ENCODE measurements around the gene NCKAP1. TPM values are rescaled to one million over a fixed set of nuclear protein-coding genes. Genes with fewer than 3 reads are reported as not detected.

The NCKAP1 gene
- total and polyA plus RNA-seq, 10 donors: 8.9 to 62.5 (median 49.3) TPM

DNA sequence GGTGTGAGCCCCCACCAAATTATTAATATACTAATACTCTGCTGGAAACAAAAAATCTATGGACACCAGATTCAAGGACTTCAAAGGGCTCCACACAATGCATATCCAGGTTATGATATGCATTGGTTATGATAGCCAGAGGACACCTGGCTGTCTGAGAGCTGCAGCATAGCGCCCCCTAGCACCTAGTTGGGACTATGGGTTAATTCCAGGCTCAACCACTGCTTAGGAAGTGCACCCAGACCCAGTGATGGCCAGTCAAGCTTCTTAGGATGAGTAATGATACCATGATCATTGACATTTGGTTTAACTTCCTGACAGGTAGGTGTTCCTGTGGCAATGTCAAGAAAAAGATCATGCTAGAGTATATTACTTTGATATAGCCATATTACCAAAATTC, 168.0 kb downstream of the NCKAP1 start:
- H3K4me3 ChIP-seq: no peak overlapping the region
- intact Hi-C loops (cut with DNase I; ENCODE audit: low total_unique reads): no loop called here
- DNase-seq: no peak
- H3K27ac ChIP-seq: no peak overlapping the region
- 7 to 26% (median 20%) methylated on average over 1 of the region's 1 CpG for WGBS, 5 donors
- H3K4me1 ChIP-seq: peaks cover 5 to 26% (median 22%) of the 10 kb centered on the region in 6 donors
- peaks cover 0 to 7% (median 0%) of the 10 kb centered on the region in 8 donors for H3K9me3 ChIP-seq
- H3K36me3 ChIP-seq: no peaks in the 10 kb centered on the region
- TF ChIP-seq POLR2A (IDR thresholded peaks at IDR 0.05) (no peak), POLR2AphosphoS5 (IDR thresholded peaks at IDR 0.05) (no peak)
- TF ChIP-seq, protein P1, sequence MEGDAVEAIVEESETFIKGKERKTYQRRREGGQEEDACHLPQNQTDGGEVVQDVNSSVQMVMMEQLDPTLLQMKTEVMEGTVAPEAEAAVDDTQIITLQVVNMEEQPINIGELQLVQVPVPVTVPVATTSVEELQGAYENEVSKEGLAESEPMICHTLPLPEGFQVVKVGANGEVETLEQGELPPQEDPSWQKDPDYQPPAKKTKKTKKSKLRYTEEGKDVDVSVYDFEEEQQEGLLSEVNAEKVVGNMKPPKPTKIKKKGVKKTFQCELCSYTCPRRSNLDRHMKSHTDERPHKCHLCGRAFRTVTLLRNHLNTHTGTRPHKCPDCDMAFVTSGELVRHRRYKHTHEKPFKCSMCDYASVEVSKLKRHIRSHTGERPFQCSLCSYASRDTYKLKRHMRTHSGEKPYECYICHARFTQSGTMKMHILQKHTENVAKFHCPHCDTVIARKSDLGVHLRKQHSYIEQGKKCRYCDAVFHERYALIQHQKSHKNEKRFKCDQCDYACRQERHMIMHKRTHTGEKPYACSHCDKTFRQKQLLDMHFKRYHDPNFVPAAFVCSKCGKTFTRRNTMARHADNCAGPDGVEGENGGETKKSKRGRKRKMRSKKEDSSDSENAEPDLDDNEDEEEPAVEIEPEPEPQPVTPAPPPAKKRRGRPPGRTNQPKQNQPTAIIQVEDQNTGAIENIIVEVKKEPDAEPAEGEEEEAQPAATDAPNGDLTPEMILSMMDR (IDR thresholded peaks at IDR 0.05 in 8 of 11, conservative IDR thresholded peaks at IDR 0.05 in 3 of 11): no peak
- H3K27me3 ChIP-seq (replicated peaks in 1 of 7): peaks cover 0 to 54% (median 19%) of the 10 kb centered on the region in 7 donors

DNA sequence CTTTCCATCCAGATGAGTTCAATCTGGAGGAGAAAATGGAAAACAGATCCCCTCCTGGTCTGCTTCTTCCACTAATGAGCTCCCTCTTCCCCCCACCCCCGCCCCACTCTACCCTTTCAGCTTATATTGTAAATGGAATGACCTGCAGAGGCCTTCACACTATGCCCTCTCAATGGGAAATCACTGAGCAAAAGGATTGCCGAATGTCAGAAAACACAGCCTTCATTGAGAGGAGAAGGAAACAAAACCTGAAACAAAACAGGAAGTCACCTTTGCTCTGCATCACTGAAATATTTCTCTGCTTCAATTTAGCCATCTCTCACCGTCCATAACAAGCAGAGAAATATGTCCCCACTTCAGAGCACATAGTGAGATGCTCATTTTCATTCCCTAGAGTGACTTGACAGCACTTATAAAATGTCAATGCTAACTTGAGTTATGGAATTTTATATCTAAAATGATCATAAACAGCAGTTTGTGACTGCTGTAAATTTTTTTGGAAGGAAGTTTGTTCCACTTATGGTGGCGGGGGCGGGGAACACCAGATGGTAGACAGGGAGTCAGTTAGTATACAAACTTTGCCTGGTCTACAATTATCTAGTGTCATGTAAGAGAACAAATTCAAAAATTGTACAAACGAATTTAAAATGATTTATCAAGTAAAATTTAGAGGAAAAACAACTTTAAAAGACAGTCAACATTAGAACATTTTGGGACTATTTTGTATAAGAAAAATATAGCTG, 170.0 kb downstream of the NCKAP1 start:
- DNase-seq: no peak
- peaks cover 5 to 26% (median 22%) of the 10 kb centered on the region in 6 donors for H3K4me1 ChIP-seq
- TF ChIP-seq, protein P1 (IDR thresholded peaks at IDR 0.05 in 8 of 11, conservative IDR thresholded peaks at IDR 0.05 in 3 of 11): no peak
- TF ChIP-seq POLR2AphosphoS5 (IDR thresholded peaks at IDR 0.05): no peak
- no peak for TF ChIP-seq POLR2A (IDR thresholded peaks at IDR 0.05)
- no peaks in the 10 kb centered on the region for H3K9me3 ChIP-seq
- H3K27me3 ChIP-seq (replicated peaks in 1 of 7): peaks cover 0 to 72% (median 22%) of the 10 kb centered on the region in 7 donors
- no peaks in the 10 kb centered on the region for H3K36me3 ChIP-seq
- intact Hi-C loops (cut with DNase I; ENCODE audit: low total_unique reads): no loop called here
- 54 to 65% (median 58%) methylated on average over 6 of the region's 6 CpGs for WGBS, 5 donors
- H3K27ac ChIP-seq: peak overlapping the region in 6 of 8 donors; percentile 15 to 80 (median 76)
- H3K4me3 ChIP-seq: no peak overlapping the region

DNA sequence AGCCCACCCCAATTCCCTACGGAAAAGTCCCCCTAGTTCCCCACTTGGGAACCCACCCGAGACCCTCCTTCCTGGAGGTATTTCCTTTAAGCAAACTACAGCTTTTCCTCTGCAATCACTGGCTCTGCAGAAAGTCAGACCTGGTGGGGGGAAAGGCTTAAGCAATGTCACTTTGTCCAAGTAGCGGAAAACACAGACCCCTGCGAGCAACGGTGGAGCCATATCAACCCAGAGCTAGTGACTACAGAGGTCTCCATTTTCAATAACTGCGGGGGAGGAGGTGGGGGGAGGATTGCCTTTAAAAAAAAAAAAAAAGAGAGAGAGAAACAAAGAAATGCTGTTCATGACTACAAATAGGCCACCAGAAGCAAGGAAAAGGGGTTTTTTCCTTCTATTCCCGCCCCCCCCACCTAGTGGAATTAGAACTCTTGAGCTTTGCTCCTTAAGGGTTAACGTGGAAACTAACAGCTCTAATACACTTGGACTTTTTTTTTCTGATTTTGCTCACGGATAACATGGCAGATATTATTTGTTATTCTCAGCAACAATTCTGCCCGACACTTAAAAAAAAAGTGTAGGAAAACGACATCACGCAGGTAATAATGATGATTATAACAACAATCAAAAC, 170.7 kb downstream of the NCKAP1 start:
- WGBS, 5 donors: 38 to 46% (median 43%) methylated on average over 12 of the region's 12 CpGs
- intact Hi-C loops (cut with DNase I; ENCODE audit: low total_unique reads): no loop called here
- H3K27ac ChIP-seq: peak overlapping the region in 7 of 8 donors; percentile 67 to 80 (median 76)
- DNase-seq: no peak
- H3K9me3 ChIP-seq: no peaks in the 10 kb centered on the region
- H3K4me3 ChIP-seq: peak overlapping the region in 4 of 8 donors; percentile 36 to 68 (median 46)
- no peaks in the 10 kb centered on the region for H3K36me3 ChIP-seq
- H3K4me1 ChIP-seq: peaks cover 5 to 26% (median 22%) of the 10 kb centered on the region in 6 donors
- H3K27me3 ChIP-seq (replicated peaks in 1 of 7): peaks cover 0 to 72% (median 22%) of the 10 kb centered on the region in 7 donors
- TF ChIP-seq POLR2A (IDR thresholded peaks at IDR 0.05) (no peak), POLR2AphosphoS5 (IDR thresholded peaks at IDR 0.05) (no peak)
- TF ChIP-seq, protein P1 (IDR thresholded peaks at IDR 0.05 in 8 of 11, conservative IDR thresholded peaks at IDR 0.05 in 3 of 11): no peak
